ENCODE data around the gene P2RX7. TPM values are rescaled to one million over a fixed set of nuclear protein-coding genes. Genes with fewer than 3 reads are reported as not detected.

Gene P2RX7
- polyA plus RNA-seq, 1 of the 3 experiments (the other 2 are of a cell fraction), result 0.43 TPM

- H3K27me3 ChIP-seq (ENCODE audit: insufficient read depth), result no peaks in the 10 kb centered on the region
- H3F3A ChIP-seq (replicated peaks; ENCODE audit: insufficient read depth), result peaks cover 4% of the 10 kb centered on the region
- H3K9me2 ChIP-seq, result no peaks in the 10 kb centered on the region
- H3K9ac ChIP-seq, result no peak overlapping the region
- POLR2A ChIA-PET, result no interaction called here
- H4K20me1 ChIP-seq (ENCODE audit: insufficient read depth), result no peaks in the 10 kb centered on the region
- peaks cover 0 to 10% of the 10 kb centered on the region in 2 experiments for H3K36me3 ChIP-seq (replicated peaks in 1 of 2; ENCODE audit: control insufficient read depth in 1 of 2, insufficient read depth in 2 of 2, low read length in 1 of 2)
- H3K9me3 ChIP-seq, result no peaks in the 10 kb centered on the region
- H3K4me2 ChIP-seq, result no peak overlapping the region
- peaks cover 3 to 7% of the 10 kb centered on the region in 2 experiments; a peak in 3 of 4 replicates for H3K4me1 ChIP-seq (ENCODE audit: control insufficient read depth in 1 of 2, insufficient read depth in 2 of 2, low read depth in 1 of 2, low read length in 1 of 2)
- H3K27ac ChIP-seq (ENCODE audit: low read depth in 2 of 2, low read length in 1 of 2), result no peak overlapping the region
- H3K4me3 ChIP-seq (ENCODE audit: low read depth in 2 of 2, low read length in 1 of 2), result no peak overlapping the region
- TF ChIP-seq ELF1 (IDR thresholded peaks at IDR 0.05) (no peak), CHD2 (IDR thresholded peaks at IDR 0.05; ENCODE audit: low read length, partially characterized antibody) (no peak), RAD21 (IDR thresholded peaks at IDR 0.05; ENCODE audit: low read length) (no peak), PBX3 (IDR thresholded peaks at IDR 0.05) (no peak), MAX (IDR thresholded peaks at IDR 0.05; ENCODE audit: low read depth) (no peak), POLR2AphosphoS5 (IDR thresholded peaks at IDR 0.05; ENCODE audit: low read depth, low read length) (no peak), FOXM1 (IDR thresholded peaks at IDR 0.05; ENCODE audit: low read depth) (no peak)
- DNase-seq, result no peak
- over 99% methylated on average over 4 of the region's 4 CpGs for WGBS (ENCODE audit: low lambda C conversion rate)
- no peak overlapping the region for H2AFZ ChIP-seq (ENCODE audit: low read depth)
- no peaks in the 10 kb centered on the region for H3K79me2 ChIP-seq (ENCODE audit: insufficient read depth)
- CTCF ChIA-PET, result interaction anchor here (0.6 to 3.1 kb wide), 2 partner anchors 8 to 15 kb away, joined by 3 to 21 read pairs; no protein-coding TSS in a partner anchor
Measured at GRCh38 chr12:121216102-121216501, 83.4 kb downstream of the P2RX7 start.

GRCh38 chr12:121217063-121217462 lies 84.4 kb downstream of the P2RX7 start:
- Histone ChIP-seq H3K79me2 (ENCODE audit: insufficient read depth) (no peaks in the 10 kb centered on the region), H3K9me2 (no peaks in the 10 kb centered on the region), H3K9me3 (no peaks in the 10 kb centered on the region), H3K27ac (ENCODE audit: low read depth in 2 of 2, low read length in 1 of 2) (no peak overlapping the region), H3K4me2 (no peak overlapping the region), H4K20me1 (ENCODE audit: insufficient read depth) (no peaks in the 10 kb centered on the region), H3F3A (replicated peaks; ENCODE audit: insufficient read depth) (peaks cover 4% of the 10 kb centered on the region), H3K27me3 (ENCODE audit: insufficient read depth) (no peaks in the 10 kb centered on the region), H3K36me3 (replicated peaks in 1 of 2; ENCODE audit: control insufficient read depth in 1 of 2, insufficient read depth in 2 of 2, low read length in 1 of 2) (peaks cover 0 to 10% of the 10 kb centered on the region in 2 experiments), H3K4me1 (ENCODE audit: control insufficient read depth in 1 of 2, insufficient read depth in 2 of 2, low read depth in 1 of 2, low read length in 1 of 2) (peaks cover 3 to 7% of the 10 kb centered on the region in 2 experiments; a peak in 3 of 4 replicates), H3K9ac (no peak overlapping the region), H3K4me3 (ENCODE audit: low read depth in 2 of 2, low read length in 1 of 2) (no peak overlapping the region), H2AFZ (ENCODE audit: low read depth) (no peak overlapping the region)
- ChIA-PET POLR2A (no interaction called here), CTCF (interaction anchor here (1.0 to 3.1 kb wide), 4 partner anchors 14 to 121 kb away, joined by 3 to 21 read pairs (median 4); partner anchors contain the start of gene P2RX7)
- WGBS (ENCODE audit: low lambda C conversion rate), result 90% methylated on average over 8 of the region's 8 CpGs
- TF ChIP-seq EP300 (IDR thresholded peaks at IDR 0.05; ENCODE audit: borderline replicate concordance in 1 of 2, low read depth in 1 of 2, low read length in 1 of 2) (no peak), FOXM1 (IDR thresholded peaks at IDR 0.05; ENCODE audit: low read depth) (no peak), YY1 (IDR thresholded peaks at IDR 0.05; ENCODE audit: low read depth) (no peak), NRF1 (IDR thresholded peaks at IDR 0.05; ENCODE audit: low read depth, low read length) (no peak)
- no peak for DNase-seq

GRCh38 chr12:121217761-121218160 lies 85.1 kb downstream of the P2RX7 start:
- POLR2A ChIA-PET, result no interaction called here
- Histone ChIP-seq H3K9me2 (no peaks in the 10 kb centered on the region), H3K9ac (no peak overlapping the region), H3K4me2 (no peak overlapping the region), H3K36me3 (replicated peaks in 1 of 2; ENCODE audit: control insufficient read depth in 1 of 2, insufficient read depth in 2 of 2, low read length in 1 of 2) (peaks cover 0 to 10% of the 10 kb centered on the region in 2 experiments), H3K4me3 (ENCODE audit: low read depth in 2 of 2, low read length in 1 of 2) (no peak overlapping the region), H3K27ac (ENCODE audit: low read depth in 2 of 2, low read length in 1 of 2) (no peak overlapping the region), H3K79me2 (ENCODE audit: insufficient read depth) (no peaks in the 10 kb centered on the region), H2AFZ (ENCODE audit: low read depth) (no peak overlapping the region), H4K20me1 (ENCODE audit: insufficient read depth) (no peaks in the 10 kb centered on the region), H3F3A (replicated peaks; ENCODE audit: insufficient read depth) (peaks cover 4% of the 10 kb centered on the region), H3K27me3 (ENCODE audit: insufficient read depth) (no peaks in the 10 kb centered on the region), H3K9me3 (no peaks in the 10 kb centered on the region), H3K4me1 (ENCODE audit: control insufficient read depth in 1 of 2, insufficient read depth in 2 of 2, low read depth in 1 of 2, low read length in 1 of 2) (peaks cover 3 to 7% of the 10 kb centered on the region in 2 experiments; a peak in 3 of 4 replicates)
- TF ChIP-seq RXRA (IDR thresholded peaks at IDR 0.05; ENCODE audit: borderline replicate concordance, low read depth) (no peak), SIN3A (IDR thresholded peaks at IDR 0.05; ENCODE audit: borderline replicate concordance, low read depth, low read length) (no peak), FOXM1 (IDR thresholded peaks at IDR 0.05; ENCODE audit: low read depth) (no peak), MAX (IDR thresholded peaks at IDR 0.05; ENCODE audit: low read depth) (no peak), TAF1 (IDR thresholded peaks at IDR 0.05; ENCODE audit: borderline replicate concordance, low read depth, low read length) (no peak)
- 89% methylated on average over 5 of the region's 5 CpGs for WGBS (ENCODE audit: low lambda C conversion rate)
- DNase-seq, result no peak
- CTCF ChIA-PET, result interaction anchor here (0.6 to 3.1 kb wide), 4 partner anchors 13 to 122 kb away, joined by 3 to 21 read pairs (median 4); no protein-coding TSS in a partner anchor
